ENCODE results near the gene LMNTD1.
"Not testable (repeated sequence)": the region's sequence is repeated elsewhere in the genome, so short reads cannot be mapped to it uniquely, and the experiment has no call there.

LMNTD1 gene

GRCh38 chr12:25426821-25427220, 126.3 kb downstream of the LMNTD1 start:
- not testable (repeated sequence) for FAIRE-seq
